AG10803 (cell line): ENCODE measurements around the gene CRTAC1.

Experiments used
- DNase-seq: peaks from one replicate; pipeline ENCODE4 v3.0.0; 2010; ENCODE audit warnings: low read depth
- H3K4me3 ChIP-seq: 2 replicates; pipeline ENCODE4 v1.5.1; 2011; ENCODE audit warnings: mild to moderate bottlenecking, low read length, control low read depth
- TF ChIP-seq, protein P1 (sequence below): conservative IDR thresholded peaks from 2 replicates; pipeline ENCODE4 v1.5.1; 2011; ENCODE audit warnings: mild to moderate bottlenecking, low read length, control low read depth, inconsistent platforms

The CRTAC1 gene

DNA sequence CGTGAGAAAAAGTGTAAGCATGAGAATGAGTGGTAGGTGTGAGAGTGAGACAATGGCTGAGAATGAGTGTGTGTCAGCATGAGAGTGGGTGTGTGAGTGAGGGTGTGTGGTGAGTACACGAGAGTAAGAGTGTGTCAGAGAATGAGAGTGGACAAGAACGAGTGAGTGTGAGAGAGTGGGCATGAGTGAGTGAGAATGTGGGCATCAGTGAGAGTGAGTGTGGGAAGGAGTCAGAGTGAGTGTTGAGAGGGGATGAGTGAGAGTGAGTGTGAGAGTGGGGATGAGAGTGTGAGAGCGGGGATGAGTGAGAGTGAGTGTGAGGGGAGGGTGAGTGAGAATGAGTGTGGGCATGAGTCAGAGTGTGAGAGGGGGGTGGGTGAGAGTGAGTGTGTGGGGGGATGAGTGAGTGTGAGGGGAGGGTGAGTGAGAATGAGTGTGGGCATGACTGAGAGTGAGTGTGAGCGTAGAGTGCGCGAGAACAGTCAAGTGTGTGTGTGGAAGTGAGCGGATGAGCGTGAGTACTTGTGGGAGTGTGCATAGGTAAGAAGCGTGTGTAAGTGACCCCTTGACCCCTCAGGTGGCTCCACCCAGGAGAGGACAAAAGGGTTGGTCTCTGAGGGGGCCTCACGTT, 105.0 kb downstream of the CRTAC1 start:
- no peak overlapping the region for H3K4me3 ChIP-seq
- DNase-seq: no peak
- TF ChIP-seq, protein P1, sequence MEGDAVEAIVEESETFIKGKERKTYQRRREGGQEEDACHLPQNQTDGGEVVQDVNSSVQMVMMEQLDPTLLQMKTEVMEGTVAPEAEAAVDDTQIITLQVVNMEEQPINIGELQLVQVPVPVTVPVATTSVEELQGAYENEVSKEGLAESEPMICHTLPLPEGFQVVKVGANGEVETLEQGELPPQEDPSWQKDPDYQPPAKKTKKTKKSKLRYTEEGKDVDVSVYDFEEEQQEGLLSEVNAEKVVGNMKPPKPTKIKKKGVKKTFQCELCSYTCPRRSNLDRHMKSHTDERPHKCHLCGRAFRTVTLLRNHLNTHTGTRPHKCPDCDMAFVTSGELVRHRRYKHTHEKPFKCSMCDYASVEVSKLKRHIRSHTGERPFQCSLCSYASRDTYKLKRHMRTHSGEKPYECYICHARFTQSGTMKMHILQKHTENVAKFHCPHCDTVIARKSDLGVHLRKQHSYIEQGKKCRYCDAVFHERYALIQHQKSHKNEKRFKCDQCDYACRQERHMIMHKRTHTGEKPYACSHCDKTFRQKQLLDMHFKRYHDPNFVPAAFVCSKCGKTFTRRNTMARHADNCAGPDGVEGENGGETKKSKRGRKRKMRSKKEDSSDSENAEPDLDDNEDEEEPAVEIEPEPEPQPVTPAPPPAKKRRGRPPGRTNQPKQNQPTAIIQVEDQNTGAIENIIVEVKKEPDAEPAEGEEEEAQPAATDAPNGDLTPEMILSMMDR: no peak

DNA sequence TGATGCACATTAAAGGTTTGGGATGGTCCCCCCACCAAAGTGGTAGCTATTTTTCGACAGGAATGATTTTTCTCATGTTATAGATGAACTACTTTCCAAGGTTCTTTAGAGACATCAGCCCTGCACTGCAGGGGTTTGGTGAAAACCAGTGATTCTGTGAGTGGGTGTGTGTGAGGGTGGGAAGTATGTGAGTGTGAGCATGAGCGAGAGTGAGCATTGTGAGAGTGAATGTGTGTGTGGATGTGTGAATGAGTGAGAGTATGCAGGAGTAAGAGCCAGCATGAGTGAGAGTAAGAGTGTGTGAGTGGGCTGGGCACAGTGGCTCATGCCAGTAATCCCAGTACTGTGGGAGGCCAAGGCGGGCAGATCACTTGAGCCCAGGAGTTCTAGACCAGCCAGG, 105.7 kb downstream of the CRTAC1 start:
- H3K4me3 ChIP-seq: no peak overlapping the region
- TF ChIP-seq, protein P1: no peak
- DNase-seq: no peak

DNA sequence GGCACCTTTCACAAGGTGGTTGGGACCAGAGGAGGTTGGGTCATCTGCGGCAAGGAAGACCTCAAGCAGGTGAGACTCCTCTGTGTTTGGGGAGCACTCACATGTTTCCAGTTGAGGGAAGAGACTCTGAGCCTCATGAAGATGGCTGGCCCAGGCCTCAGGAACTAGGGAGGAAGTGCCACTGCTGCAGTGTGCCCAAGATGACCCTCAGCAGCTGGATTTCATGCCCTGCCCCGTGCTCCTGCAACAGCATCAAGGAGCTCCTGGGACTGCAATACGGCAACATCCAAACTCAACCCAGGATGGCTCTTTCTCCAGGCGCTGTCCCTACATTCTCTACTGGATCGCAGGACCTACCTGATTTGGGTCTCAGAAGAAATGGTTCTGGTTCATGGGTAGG, 106.9 kb downstream of the CRTAC1 start:
- TF ChIP-seq, protein P1: no peak
- DNase-seq: no peak

DNA sequence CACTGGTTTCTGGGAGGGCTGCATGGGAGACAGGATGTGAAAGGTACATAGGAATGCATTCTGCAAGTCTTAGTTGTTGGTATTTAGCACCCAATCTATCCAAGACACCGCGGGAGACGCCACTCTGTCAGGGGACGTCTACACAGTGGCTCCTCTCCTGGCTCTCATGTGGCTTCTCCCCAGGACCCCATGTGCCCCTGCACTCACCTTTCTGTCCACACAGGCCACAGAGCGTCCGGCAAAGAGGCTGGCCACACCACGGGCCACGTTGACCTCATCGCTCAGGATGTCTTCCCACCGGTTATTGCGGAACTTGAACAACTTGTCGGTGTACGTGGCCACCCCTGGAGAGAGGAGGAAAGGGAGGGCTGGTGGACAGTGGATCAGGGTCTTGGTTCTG, 107.4 kb downstream of the CRTAC1 start:
- DNase-seq: no peak
- TF ChIP-seq, protein P1: no peak
- H3K4me3 ChIP-seq: no peak overlapping the region

More for the DNA sequence above, 106.9 kb downstream of the CRTAC1 start:
- H3K4me3 ChIP-seq: no peak overlapping the region

DNA sequence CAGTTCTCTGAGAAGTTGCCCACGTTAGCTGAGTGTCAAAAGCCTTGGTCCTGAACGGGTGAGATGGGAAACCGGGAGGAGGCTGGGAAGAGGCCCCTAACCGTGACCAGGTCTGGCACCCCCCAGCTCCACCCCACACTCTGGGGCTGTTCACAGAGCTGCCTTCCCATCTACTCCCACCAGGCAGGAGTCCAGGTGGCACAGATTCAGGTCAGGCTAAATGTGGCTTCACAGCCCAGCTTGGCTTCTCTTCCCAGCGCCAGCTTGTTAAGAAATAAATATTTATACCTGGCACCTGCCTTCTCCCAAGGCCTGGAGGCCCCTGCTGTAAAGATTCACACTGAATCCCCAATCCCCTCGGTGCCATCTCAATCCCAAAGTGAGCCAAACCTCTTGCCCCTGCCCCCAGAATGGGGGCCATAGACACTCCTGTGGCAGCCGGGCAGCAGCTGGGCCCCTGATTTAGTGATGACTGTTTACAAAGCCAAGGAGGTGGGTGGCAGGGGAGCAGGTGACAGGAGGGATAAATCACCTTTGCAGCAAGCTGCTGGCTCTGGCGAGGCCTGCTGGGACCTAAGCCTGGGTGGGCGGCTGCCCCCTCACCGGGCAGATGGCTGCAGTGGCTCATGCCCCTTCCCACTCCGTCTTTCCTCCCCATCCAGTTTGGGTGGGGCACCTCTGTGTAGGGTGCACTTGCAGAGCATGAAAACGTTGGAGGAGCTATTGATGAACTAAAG, 108.2 kb downstream of the CRTAC1 start:
- TF ChIP-seq, protein P1: no peak
- no peak overlapping the region for H3K4me3 ChIP-seq
- DNase-seq: no peak

DNA sequence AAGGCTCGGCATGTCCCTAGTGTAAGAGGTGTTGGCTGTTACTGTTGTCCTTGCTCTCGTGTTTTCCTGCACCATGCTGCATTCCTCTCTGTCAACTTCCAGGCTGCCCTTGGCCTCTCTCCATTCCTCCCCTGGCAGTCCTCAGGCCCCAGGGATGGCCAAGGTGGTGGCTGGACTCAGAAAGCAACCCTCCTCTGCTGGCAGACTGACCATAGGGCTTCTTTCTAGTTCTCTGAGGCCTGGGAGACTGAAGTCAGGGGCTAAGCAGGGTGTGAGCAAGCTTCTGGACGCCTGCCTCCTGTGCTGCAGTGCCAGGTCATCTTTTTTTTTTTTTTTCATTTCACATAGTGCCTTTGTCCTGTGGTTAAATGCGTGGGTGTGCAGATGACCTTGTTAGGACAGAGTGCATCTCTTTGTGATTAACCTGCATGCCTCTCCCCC, 108.8 kb downstream of the CRTAC1 start:
- no peak overlapping the region for H3K4me3 ChIP-seq
- TF ChIP-seq, protein P1: no peak
- DNase-seq: no peak

DNA sequence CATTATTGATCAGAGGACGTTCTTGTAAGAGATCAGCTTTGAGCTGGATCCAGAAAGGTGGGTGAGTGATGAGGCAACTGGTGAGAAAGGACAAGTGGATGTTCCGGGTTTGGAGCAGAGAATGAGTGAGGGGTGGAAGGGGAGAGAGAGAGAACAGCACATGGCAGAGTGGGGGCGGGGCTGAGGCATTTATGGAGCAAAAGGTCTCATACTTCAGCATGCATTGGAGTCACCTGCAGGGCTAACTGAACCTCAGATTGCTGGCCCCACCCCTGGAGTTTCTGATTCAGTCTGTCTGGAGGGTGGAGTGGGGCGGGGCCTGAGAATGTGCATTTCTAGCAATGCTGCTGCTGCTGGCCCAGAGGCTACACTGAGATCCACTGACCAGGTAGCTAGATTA, 109.6 kb downstream of the CRTAC1 start:
- TF ChIP-seq, protein P1: no peak
- H3K4me3 ChIP-seq: no peak overlapping the region
- no peak for DNase-seq
